ENCODE measurements around the gene MAPK10. TPM values are rescaled to one million over a fixed set of nuclear protein-coding genes. Genes with fewer than 3 reads are reported as not detected.

MAPK10 gene
- total RNA-seq, 1 experiment from 2014 or later: 0.44 TPM

DNA sequence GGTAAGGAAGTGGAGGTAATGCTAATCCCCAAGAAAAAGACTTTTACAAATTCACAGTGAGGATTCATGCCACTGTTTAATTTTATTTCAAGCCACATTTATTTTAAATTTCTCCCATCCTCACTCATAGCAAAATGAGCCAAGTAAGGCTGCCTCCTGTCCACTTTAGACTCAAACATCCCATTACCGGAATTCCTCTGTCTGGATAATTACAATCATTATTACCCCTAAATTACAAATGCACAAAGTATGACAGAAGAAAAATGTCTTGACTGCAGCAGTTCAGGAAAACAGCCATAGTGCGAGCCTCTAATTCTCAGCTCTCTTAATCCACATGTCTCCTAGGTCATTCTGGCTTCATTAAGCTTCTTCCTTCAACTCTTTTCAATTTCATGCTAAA is 57.0 kb downstream of the MAPK10 start:
- H4K20me1 ChIP-seq (ENCODE audit: low read length): no peaks in the 10 kb centered on the region
- no peak overlapping the region for H3K4me3 ChIP-seq (ENCODE audit: low read length)
- DNase-seq (no peak), ATAC-seq (no peak)
- ChIA-PET CTCF (no interaction called here), POLR2A (ENCODE audit: unreplicated experiment) (no interaction called here)
- H3K9me3 ChIP-seq (ENCODE audit: low read length): no peaks in the 10 kb centered on the region
- no peaks in the 10 kb centered on the region for H3K9me2 ChIP-seq (replicated peaks; ENCODE audit: low read length)
- H2AFZ ChIP-seq (ENCODE audit: low read length): no peak overlapping the region
- H3K4me1 ChIP-seq (ENCODE audit: insufficient read depth, low read length): no peaks in the 10 kb centered on the region
- BruUV-seq (replicated peaks): no TSS peak
- intact Hi-C loops (cut with micrococcal nuclease): no loop called here
- no peak for TF ChIP-seq EZH2phosphoT487 (IDR thresholded peaks at IDR 0.05; ENCODE audit: borderline replicate concordance, low read length)
- TF ChIP-seq, protein P1, sequence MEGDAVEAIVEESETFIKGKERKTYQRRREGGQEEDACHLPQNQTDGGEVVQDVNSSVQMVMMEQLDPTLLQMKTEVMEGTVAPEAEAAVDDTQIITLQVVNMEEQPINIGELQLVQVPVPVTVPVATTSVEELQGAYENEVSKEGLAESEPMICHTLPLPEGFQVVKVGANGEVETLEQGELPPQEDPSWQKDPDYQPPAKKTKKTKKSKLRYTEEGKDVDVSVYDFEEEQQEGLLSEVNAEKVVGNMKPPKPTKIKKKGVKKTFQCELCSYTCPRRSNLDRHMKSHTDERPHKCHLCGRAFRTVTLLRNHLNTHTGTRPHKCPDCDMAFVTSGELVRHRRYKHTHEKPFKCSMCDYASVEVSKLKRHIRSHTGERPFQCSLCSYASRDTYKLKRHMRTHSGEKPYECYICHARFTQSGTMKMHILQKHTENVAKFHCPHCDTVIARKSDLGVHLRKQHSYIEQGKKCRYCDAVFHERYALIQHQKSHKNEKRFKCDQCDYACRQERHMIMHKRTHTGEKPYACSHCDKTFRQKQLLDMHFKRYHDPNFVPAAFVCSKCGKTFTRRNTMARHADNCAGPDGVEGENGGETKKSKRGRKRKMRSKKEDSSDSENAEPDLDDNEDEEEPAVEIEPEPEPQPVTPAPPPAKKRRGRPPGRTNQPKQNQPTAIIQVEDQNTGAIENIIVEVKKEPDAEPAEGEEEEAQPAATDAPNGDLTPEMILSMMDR (conservative IDR thresholded peaks at IDR 0.05; ENCODE audit: low read depth, low read length): no peak
- TF ChIP-seq EZH2 (IDR thresholded peaks at IDR 0.05; ENCODE audit: low read length, unreplicated experiment): no peak
- no peaks in the 10 kb centered on the region for H3K79me2 ChIP-seq (ENCODE audit: low read length)
- no peak overlapping the region for H3K9ac ChIP-seq (ENCODE audit: low read length)
- H3K36me3 ChIP-seq (ENCODE audit: low read depth, low read length): no peaks in the 10 kb centered on the region
- no peaks in the 10 kb centered on the region for H3F3A ChIP-seq (ENCODE audit: low read length, unreplicated experiment)
- H3K27ac ChIP-seq (ENCODE audit: low read length): no peak overlapping the region
- no peak overlapping the region for H3K4me2 ChIP-seq (ENCODE audit: low read length)
- no peaks in the 10 kb centered on the region for H3K27me3 ChIP-seq (ENCODE audit: low read length)

DNA sequence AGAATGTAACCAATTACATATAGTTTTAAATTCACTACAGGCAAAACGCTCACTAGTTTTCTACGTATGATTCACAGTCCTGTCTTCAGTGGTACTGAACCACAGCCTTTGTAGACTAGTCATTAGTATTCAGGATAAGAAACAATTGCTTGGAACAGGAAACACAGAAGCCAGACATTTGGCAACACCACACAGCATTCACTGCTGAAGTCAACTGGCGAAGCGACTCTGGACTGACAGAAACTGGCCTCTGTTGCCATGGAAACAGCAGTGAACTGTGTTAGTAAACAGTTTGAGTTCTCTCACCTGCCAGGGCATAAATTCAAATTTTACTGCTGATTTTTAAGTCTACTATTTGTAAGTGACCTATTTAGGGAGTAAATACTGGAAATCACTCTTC is 57.6 kb downstream of the MAPK10 start:
- H3K4me2 ChIP-seq (ENCODE audit: low read length): no peak overlapping the region
- H4K20me1 ChIP-seq (ENCODE audit: low read length): no peaks in the 10 kb centered on the region
- intact Hi-C loops (cut with micrococcal nuclease): no loop called here
- H3K27ac ChIP-seq (ENCODE audit: low read length): no peak overlapping the region
- ChIA-PET CTCF (no interaction called here), POLR2A (ENCODE audit: unreplicated experiment) (no interaction called here)
- no peaks in the 10 kb centered on the region for H3F3A ChIP-seq (ENCODE audit: low read length, unreplicated experiment)
- H3K9me3 ChIP-seq (ENCODE audit: low read length): no peaks in the 10 kb centered on the region
- H3K9ac ChIP-seq (ENCODE audit: low read length): no peak overlapping the region
- H2AFZ ChIP-seq (ENCODE audit: low read length): no peak overlapping the region
- no peak overlapping the region for H3K4me3 ChIP-seq (ENCODE audit: low read length)
- no peaks in the 10 kb centered on the region for H3K36me3 ChIP-seq (ENCODE audit: low read depth, low read length)
- no peaks in the 10 kb centered on the region for H3K27me3 ChIP-seq (ENCODE audit: low read length)
- DNase-seq (no peak), ATAC-seq (no peak)
- no peaks in the 10 kb centered on the region for H3K9me2 ChIP-seq (replicated peaks; ENCODE audit: low read length)
- BruUV-seq (replicated peaks): no TSS peak
- no peaks in the 10 kb centered on the region for H3K4me1 ChIP-seq (ENCODE audit: insufficient read depth, low read length)
- no peaks in the 10 kb centered on the region for H3K79me2 ChIP-seq (ENCODE audit: low read length)
- TF ChIP-seq, protein P1 (conservative IDR thresholded peaks at IDR 0.05; ENCODE audit: low read depth, low read length): no peak
- TF ChIP-seq EZH2 (IDR thresholded peaks at IDR 0.05; ENCODE audit: low read length, unreplicated experiment): no peak

DNA sequence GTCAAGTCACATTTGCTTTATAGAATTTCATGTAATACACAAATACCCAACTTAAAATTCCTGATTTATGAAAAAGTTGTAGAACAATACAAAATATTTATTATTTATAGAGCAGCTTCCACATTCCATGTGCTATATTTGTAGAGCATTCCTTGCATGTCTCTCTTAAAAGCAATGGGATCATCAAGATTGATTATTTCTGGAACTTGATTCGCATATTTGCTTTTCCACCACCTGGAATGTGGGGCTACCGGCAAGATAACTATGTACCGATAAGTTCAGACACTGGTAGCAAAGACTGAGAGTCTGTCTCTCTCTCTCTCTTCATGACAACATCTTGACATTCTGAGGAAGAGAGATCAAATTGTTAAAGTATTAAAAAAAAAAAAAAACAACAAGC is 59.3 kb downstream of the MAPK10 start:
- Histone ChIP-seq H3K9ac (ENCODE audit: low read length) (no peak overlapping the region), H3K36me3 (ENCODE audit: low read depth, low read length) (no peaks in the 10 kb centered on the region), H3K4me2 (ENCODE audit: low read length) (no peak overlapping the region), H4K20me1 (ENCODE audit: low read length) (no peaks in the 10 kb centered on the region), H3K27me3 (ENCODE audit: low read length) (no peaks in the 10 kb centered on the region), H3F3A (ENCODE audit: low read length, unreplicated experiment) (no peaks in the 10 kb centered on the region), H2AFZ (ENCODE audit: low read length) (no peak overlapping the region), H3K4me3 (ENCODE audit: low read length) (no peak overlapping the region), H3K4me1 (ENCODE audit: insufficient read depth, low read length) (no peaks in the 10 kb centered on the region), H3K27ac (ENCODE audit: low read length) (no peak overlapping the region), H3K9me3 (ENCODE audit: low read length) (no peaks in the 10 kb centered on the region), H3K79me2 (ENCODE audit: low read length) (no peaks in the 10 kb centered on the region), H3K9me2 (replicated peaks; ENCODE audit: low read length) (no peaks in the 10 kb centered on the region)
- CTCF ChIA-PET: no interaction called here
- no peak for DNase-seq
- POLR2A ChIA-PET (ENCODE audit: unreplicated experiment): no interaction called here
- no TSS peak for BruUV-seq (replicated peaks)
- intact Hi-C loops (cut with micrococcal nuclease): no loop called here
- TF ChIP-seq EZH2 (IDR thresholded peaks at IDR 0.05; ENCODE audit: low read length, unreplicated experiment): no peak
- TF ChIP-seq EZH2phosphoT487 (IDR thresholded peaks at IDR 0.05; ENCODE audit: borderline replicate concordance, low read length): no peak
- TF ChIP-seq, protein P1 (conservative IDR thresholded peaks at IDR 0.05; ENCODE audit: low read depth, low read length): no peak
- ATAC-seq: no peak

Measured in PC-3 (cell line).